HepG2 (cell line): Measurements from ENCODE around the gene ZNF687. TPM values are rescaled to one million over a fixed set of nuclear protein-coding genes. Genes with fewer than 3 reads are reported as not detected.

Experiments used
- ATAC-seq: fragments of 200-7000 bp; cut with Tn5 transposase; 3 replicates; pipeline ENCODE4 v1.9.1; 2020; ENCODE audit warnings: mild to moderate bottlenecking, moderate library complexity
- BruUV-seq: library from RNA; stranded (reverse); fragments of 400-500 nt; replicated peaks from 2 replicates; lab custom pipeline; 2021; lab: Mats Ljungman, UMichigan
- CTCF ChIA-PET: fragments of 300-600 bp; formaldehyde crosslinking; extraction: SDS; loops from one replicate; lab custom pipeline; 2021; ENCODE audit warnings: low total read pairs, inconsistent platforms, low intra/inter-chr PET ratio; lab: Yijun Ruan, JAX
- POLR2A ChIA-PET: fragments of 350-600 bp; sonication (Branson Sonifier 250); formaldehyde crosslinking; loops from one replicate; lab custom pipeline; 2020; ENCODE audit warnings: antibody characterized with exemption, inconsistent platforms; lab: Yijun Ruan, JAX
- DNase-seq: peaks from one replicate; pipeline ENCODE4 v3.0.0-alpha.2; 2015; ENCODE audit warnings: low spot score
- FAIRE-seq: peaks from 3 replicates; lab custom pipeline; 2011; peaks lifted over from hg19 to GRCh38; lab: Jason Lieb, UNC
- H2AFZ ChIP-seq: one replicate; pipeline ENCODE4 v1.6.1; 2011; ENCODE audit warnings: low read length, inconsistent platforms
- H3K27ac ChIP-seq: fragments of 300-600 bp; 3 replicates; pipeline ENCODE4 v1.8.0; 2011; ENCODE audit warnings: mixed run types, mild to moderate bottlenecking, mixed read lengths, low read length, inconsistent platforms; ENCODE audit not compliant: insufficient read depth; ENCODE audit errors: extremely low read length
- H3K27me3 ChIP-seq, 2 experiments: fragments of 200-600 bp in 1 of 2; 2 replicates in 1 of 2; 3 replicates in 1 of 2; pipeline versions ENCODE4 v1.6.0 to v1.8.0; 2011; ENCODE audit warnings: low read length in 2 of 2, mild to moderate bottlenecking in 2 of 2, moderate library complexity in 2 of 2, inconsistent platforms in 1 of 2; ENCODE audit not compliant: insufficient read depth in 2 of 2, control insufficient read depth in 1 of 2
- H3K36me3 ChIP-seq, 2 experiments: fragments of 200-600 bp in 1 of 2; replicated peaks in 1 of 2; 2 replicates in 1 of 2; 3 replicates in 1 of 2; pipeline versions ENCODE4 v1.5.1 to v1.8.0; 2011; ENCODE audit warnings: low read length in 2 of 2, inconsistent platforms in 1 of 2; ENCODE audit not compliant: insufficient read depth in 2 of 2, control insufficient read depth in 1 of 2
- H3K4me1 ChIP-seq: 2 replicates; pipeline ENCODE4 v1.5.1; 2012; ENCODE audit warnings: low read length, inconsistent platforms; ENCODE audit not compliant: insufficient read depth
- H3K4me2 ChIP-seq: 2 replicates; pipeline ENCODE4 v1.6.0; 2011; ENCODE audit warnings: low read depth, low read length, inconsistent platforms
- H3K4me3 ChIP-seq, 3 experiments: fragments of 200-600 bp in 1 of 3; sonication (generic), shearing (Covaris generic) in 1 of 3; replicated peaks in 1 of 3; 2 replicates each; pipeline ENCODE4 v1.5.1; 2011 to 2016; ENCODE audit warnings: low read length in 3 of 3, inconsistent platforms in 2 of 3, low read depth in 2 of 3, mild to moderate bottlenecking in 2 of 3, control low read depth in 1 of 3, mixed read lengths in 1 of 3; ENCODE audit not compliant: insufficient read depth in 1 of 3
- H3K79me2 ChIP-seq: one replicate; pipeline ENCODE4 v1.6.1; 2011; ENCODE audit warnings: low read length, inconsistent platforms; ENCODE audit not compliant: insufficient read depth
- H3K9ac ChIP-seq: 2 replicates; pipeline ENCODE4 v1.6.0; 2011; ENCODE audit warnings: mild to moderate bottlenecking, low read depth, low read length, inconsistent platforms; ENCODE audit not compliant: insufficient read depth
- H3K9me3 ChIP-seq: 2 replicates; pipeline ENCODE4 v1.5.1; 2012; ENCODE audit warnings: mild to moderate bottlenecking, low read length
- H4K20me1 ChIP-seq: 2 replicates; pipeline ENCODE4 v1.6.0; 2011; ENCODE audit warnings: inconsistent platforms, mild to moderate bottlenecking, low read length, moderate library complexity; ENCODE audit not compliant: insufficient read depth
- AGO1 ChIP-seq: fragments of 200-400 bp; formaldehyde crosslinking; IDR thresholded peaks from 2 replicates; pipeline ENCODE4 v1.6.1; 2017; ENCODE audit warnings: mild to moderate bottlenecking, low read depth, low read length, moderate library complexity; ENCODE audit not compliant: poor library complexity, severe bottlenecking
- KDM1A ChIP-seq: IDR thresholded peaks from 2 replicates; pipeline ENCODE4 v1.6.1; 2016; ENCODE audit warnings: missing compliant biosample characterization
- POLR2G ChIP-seq: fragments of 200-400 bp; formaldehyde crosslinking; IDR thresholded peaks from 2 replicates; pipeline ENCODE4 v1.6.1; 2018; ENCODE audit warnings: mild to moderate bottlenecking, low read depth, low read length, moderate library complexity
- WGBS: methylation state at CpG from one replicate; pipeline ENCODE4 v1.1.6; 2017; ENCODE audit warnings: low lambda C conversion rate; 5-methylcytosine and 5-hydroxymethylcytosine counted together
- in situ Hi-C: cut with HindIII; loops from 2 replicates; pipeline ENCODE4 v1.10.0; 2017; ENCODE audit warnings: low pct_unique_long_range_greater_than_20kb; ENCODE audit not compliant: extremely low pct_ligation_motif_present
- intact Hi-C: fragments of 100-400 bp; cut with micrococcal nuclease; formaldehyde crosslinking; loops from one replicate; pipeline ENCODE4 v1.10.0; 2022; ENCODE audit not compliant: unreplicated experiment
- polyA plus RNA-seq, 8 experiments: library from polyadenylated mRNA; depleted of rRNA in 3 of 8; stranded (reverse) in 7 of 8; unstranded in 1 of 8; fragments of >200 nt; fragmentation: Illumina TruSeq in 4 of 8; extraction: Trizol in 4 of 8; gene quantifications; 2 replicates each; pipeline versions ENCODE4 v1.2.1 to v1.2.3, GENCODE V29; 2011 to 2016; ENCODE audit warnings: low read depth in 4 of 8, missing spikeins in 1 of 8, mixed read lengths in 1 of 8; ENCODE audit not compliant: insufficient read depth in 1 of 8
- total RNA-seq, 5 experiments: library from RNA; depleted of rRNA; stranded (reverse); fragments of >200 nt; fragmentation: Illumina TruSeq; extraction: Trizol; gene quantifications; 2 replicates each; pipeline ENCODE4 v1.2.3, GENCODE V29; 2016; ENCODE audit warnings: low read depth in 1 of 5
- TF ChIP-seq, protein P1 (sequence below): sonication (generic); formaldehyde crosslinking; IDR thresholded peaks from 2 replicates; pipeline ENCODE4 v1.5.1; 2020; ENCODE audit warnings: missing genetic modification reagents, mild to moderate bottlenecking, borderline replicate concordance
- TF ChIP-seq, protein P2 (sequence below): sonication (generic); formaldehyde crosslinking; IDR thresholded peaks from 2 replicates; pipeline ENCODE4 v1.5.1; 2020; ENCODE audit warnings: mild to moderate bottlenecking, moderate library complexity, missing genetic modification reagents

The ZNF687 gene
- total and polyA plus RNA-seq, 2 of the 13 experiments (the other 11 are each of a cell fraction or from before 2014, with no cell fraction given): 14.1 to 16.5 TPM

- FAIRE-seq: no peak
- CTCF ChIA-PET: no interaction called here
- no TSS peak for BruUV-seq
These were observed 6.4 kb downstream of the ZNF687 start for GRCh38 chr1:151288502-151288901.

More at GRCh38 chr1:151288502-151288901, 6.4 kb downstream of the ZNF687 start:
- Histone ChIP-seq H3K4me2 (no peak overlapping the region), H3K36me3 (peaks cover 46 to 75% of the 10 kb centered on the region in 2 experiments), H3K9ac (no peak overlapping the region), H3K27me3 (no peaks in the 10 kb centered on the region), H3K4me1 (peaks cover 15% of the 10 kb centered on the region), H2AFZ (no peak overlapping the region), H3K4me3 (no peak overlapping the region), H4K20me1 (peaks cover 11% of the 10 kb centered on the region; the same call in 1 of the 2 replicates), H3K9me3 (no peaks in the 10 kb centered on the region), H3K27ac (no peak overlapping the region), H3K79me2 (peaks cover 20% of the 10 kb centered on the region)
- DNase-seq: no peak
- intact Hi-C loops (no loop called here), in situ Hi-C loops (no loop called here)
- TF ChIP-seq, protein P1, sequence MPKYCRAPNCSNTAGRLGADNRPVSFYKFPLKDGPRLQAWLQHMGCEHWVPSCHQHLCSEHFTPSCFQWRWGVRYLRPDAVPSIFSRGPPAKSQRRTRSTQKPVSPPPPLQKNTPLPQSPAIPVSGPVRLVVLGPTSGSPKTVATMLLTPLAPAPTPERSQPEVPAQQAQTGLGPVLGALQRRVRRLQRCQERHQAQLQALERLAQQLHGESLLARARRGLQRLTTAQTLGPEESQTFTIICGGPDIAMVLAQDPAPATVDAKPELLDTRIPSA: no peak
- TF ChIP-seq AGO1 (peak; percentile 22), POLR2G (peak; percentile 53; the same call in 1 of the 2 replicates), KDM1A (CRISPR knock-in tag) (no peak)
- TF ChIP-seq, protein P2, sequence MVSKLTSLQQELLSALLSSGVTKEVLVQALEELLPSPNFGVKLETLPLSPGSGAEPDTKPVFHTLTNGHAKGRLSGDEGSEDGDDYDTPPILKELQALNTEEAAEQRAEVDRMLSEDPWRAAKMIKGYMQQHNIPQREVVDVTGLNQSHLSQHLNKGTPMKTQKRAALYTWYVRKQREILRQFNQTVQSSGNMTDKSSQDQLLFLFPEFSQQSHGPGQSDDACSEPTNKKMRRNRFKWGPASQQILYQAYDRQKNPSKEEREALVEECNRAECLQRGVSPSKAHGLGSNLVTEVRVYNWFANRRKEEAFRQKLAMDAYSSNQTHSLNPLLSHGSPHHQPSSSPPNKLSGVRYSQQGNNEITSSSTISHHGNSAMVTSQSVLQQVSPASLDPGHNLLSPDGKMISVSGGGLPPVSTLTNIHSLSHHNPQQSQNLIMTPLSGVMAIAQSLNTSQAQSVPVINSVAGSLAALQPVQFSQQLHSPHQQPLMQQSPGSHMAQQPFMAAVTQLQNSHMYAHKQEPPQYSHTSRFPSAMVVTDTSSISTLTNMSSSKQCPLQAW (CRISPR knock-in tag): no peak
- 97% methylated on average over 11 of the region's 14 CpGs for WGBS
- no peak for ATAC-seq
- POLR2A ChIA-PET: no interaction called here
